K562 (cell line): ENCODE data around the gene TCF3. TPM values are rescaled to one million over a fixed set of nuclear protein-coding genes. Genes with fewer than 3 reads are reported as not detected.

Experiments
- COPS2 ChIP-seq: fragments of 450-650 bp; conservative IDR thresholded peaks from 2 replicates; pipeline ENCODE4 v1.6.1; 2016; ENCODE audit warnings: mild to moderate bottlenecking, moderate library complexity
- FOXM1 ChIP-seq, 2 experiments: fragments of 450-650 bp in 1 of 2; sonication (generic) in 1 of 2; formaldehyde crosslinking in 1 of 2; IDR thresholded peaks; 2 replicates each; pipeline versions ENCODE4 v1.6.1 to v1.9.0; 2017 to 2022; ENCODE audit warnings: low read depth in 2 of 2, mild to moderate bottlenecking in 2 of 2, missing genetic modification reagents in 1 of 2, moderate library complexity in 1 of 2
- MYC ChIP-seq, 2 experiments: fragments of 250-450 bp in 1 of 2; sonication (Bioruptor Pico) in 1 of 2; IDR thresholded peaks; 2 replicates each; pipeline versions ENCODE4 v1.5.1 to v1.6.1; 2012 to 2021; ENCODE audit warnings: low read depth in 2 of 2, borderline replicate concordance in 1 of 2, improper control_type of control experiment in 1 of 2, low read length in 1 of 2, mild to moderate bottlenecking in 1 of 2, moderate library complexity in 1 of 2
- NR2F6 ChIP-seq: fragments of 450-650 bp; formaldehyde crosslinking; IDR thresholded peaks from 2 replicates; pipeline ENCODE4 v1.4.0; 2020; ENCODE audit warnings: mild to moderate bottlenecking
- POLR2AphosphoS2 ChIP-seq: IDR thresholded peaks from 2 replicates; pipeline ENCODE4 v1.6.1; 2012; ENCODE audit warnings: low read length, improper control_type of control experiment
- ZBTB1 ChIP-seq: sonication (generic); formaldehyde crosslinking; IDR thresholded peaks from 2 replicates; pipeline ENCODE4 v1.8.1; 2023; ENCODE audit warnings: missing genetic modification reagents, low read depth, mild to moderate bottlenecking, borderline replicate concordance
- polyA plus RNA-seq, 8 experiments: library from polyadenylated mRNA; depleted of rRNA in 4 of 8; stranded (reverse) in 5 of 8; unstranded in 3 of 8; fragments of >200 nt; fragmentation: Nextera tagmentation in 2 of 8; fragmentation: Illumina TruSeq in 1 of 8; extraction: Ambion mirVana in 2 of 8; extraction: Trizol in 1 of 8; gene quantifications; 2 replicates each; pipeline versions ENCODE4 v1.2.1 to v1.2.3, GENCODE V29; 2011 to 2014; ENCODE audit warnings: inconsistent platforms in 1 of 8, missing spikeins in 1 of 8
- total RNA-seq, 7 experiments: library from RNA; depleted of rRNA in 6 of 7; stranded (reverse); fragments of >200 nt in 6 of 7; fragmentation: Illumina TruSeq in 2 of 7; extraction: Trizol in 2 of 7; gene quantifications; 2 replicates each; pipeline versions ENCODE4 v1.2.1 to v1.2.3, GENCODE V29; 2011 to 2021; ENCODE audit warnings: low replicate concordance in 1 of 7
- TF ChIP-seq, protein P1 (sequence below), 2 experiments: fragments of 450-650 bp; formaldehyde crosslinking in 1 of 2; IDR thresholded peaks; 2 replicates each; pipeline versions ENCODE4 v1.4.0 to v1.6.1; 2014 to 2020; ENCODE audit warnings: mild to moderate bottlenecking in 2 of 2, borderline replicate concordance in 1 of 2, low read depth in 1 of 2
- TF ChIP-seq, protein P2 (sequence below): fragments of 250-450 bp; sonication (Bioruptor Pico); IDR thresholded peaks from 2 replicates; pipeline ENCODE4 v1.8.0; 2021; ENCODE audit warnings: moderate library complexity, mild to moderate bottlenecking, inconsistent platforms

The TCF3 gene
- total and polyA plus RNA-seq, 9 of the 15 experiments (the other 6 are each of a cell fraction or from before 2014, with no cell fraction given) = 5.6 to 259 (median 84.0) TPM

DNA sequence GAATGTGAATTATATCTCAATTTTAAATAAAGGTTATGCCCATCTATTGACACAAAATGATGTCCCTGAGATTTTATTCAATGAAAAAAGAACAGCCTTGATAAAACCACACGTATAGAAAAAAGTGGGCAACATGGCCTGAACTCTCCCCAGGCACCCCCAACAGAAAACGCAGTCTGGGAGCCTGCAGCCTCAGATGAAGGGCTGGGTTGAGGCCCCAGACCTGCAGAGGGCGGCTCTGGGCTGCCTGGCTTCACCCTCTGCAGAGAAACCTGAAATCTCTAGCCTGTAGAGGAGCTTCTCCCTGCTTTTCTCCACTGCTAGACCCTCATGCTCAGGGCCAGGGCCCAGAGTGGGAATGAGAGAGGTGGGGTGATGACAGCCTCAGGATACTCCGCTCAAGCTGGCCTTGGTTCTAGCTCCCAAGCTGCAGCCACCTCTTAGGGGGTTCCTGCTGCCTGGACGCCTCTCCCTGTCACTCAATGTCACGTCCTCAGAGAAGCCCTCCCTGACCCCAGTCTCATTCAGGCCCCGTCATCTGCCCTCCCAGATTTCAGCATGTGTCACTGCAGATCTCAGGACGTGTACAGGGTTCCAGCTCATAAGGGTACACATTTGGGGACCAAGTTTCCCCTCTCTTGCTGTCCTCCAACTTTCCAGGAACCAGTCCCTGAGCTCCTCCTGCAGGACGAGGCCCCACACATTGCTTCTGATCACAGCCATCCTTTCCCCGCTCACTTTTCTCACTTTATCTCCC lies 61.6 kb downstream of the TCF3 start (continued):
- TF ChIP-seq, protein P1, sequence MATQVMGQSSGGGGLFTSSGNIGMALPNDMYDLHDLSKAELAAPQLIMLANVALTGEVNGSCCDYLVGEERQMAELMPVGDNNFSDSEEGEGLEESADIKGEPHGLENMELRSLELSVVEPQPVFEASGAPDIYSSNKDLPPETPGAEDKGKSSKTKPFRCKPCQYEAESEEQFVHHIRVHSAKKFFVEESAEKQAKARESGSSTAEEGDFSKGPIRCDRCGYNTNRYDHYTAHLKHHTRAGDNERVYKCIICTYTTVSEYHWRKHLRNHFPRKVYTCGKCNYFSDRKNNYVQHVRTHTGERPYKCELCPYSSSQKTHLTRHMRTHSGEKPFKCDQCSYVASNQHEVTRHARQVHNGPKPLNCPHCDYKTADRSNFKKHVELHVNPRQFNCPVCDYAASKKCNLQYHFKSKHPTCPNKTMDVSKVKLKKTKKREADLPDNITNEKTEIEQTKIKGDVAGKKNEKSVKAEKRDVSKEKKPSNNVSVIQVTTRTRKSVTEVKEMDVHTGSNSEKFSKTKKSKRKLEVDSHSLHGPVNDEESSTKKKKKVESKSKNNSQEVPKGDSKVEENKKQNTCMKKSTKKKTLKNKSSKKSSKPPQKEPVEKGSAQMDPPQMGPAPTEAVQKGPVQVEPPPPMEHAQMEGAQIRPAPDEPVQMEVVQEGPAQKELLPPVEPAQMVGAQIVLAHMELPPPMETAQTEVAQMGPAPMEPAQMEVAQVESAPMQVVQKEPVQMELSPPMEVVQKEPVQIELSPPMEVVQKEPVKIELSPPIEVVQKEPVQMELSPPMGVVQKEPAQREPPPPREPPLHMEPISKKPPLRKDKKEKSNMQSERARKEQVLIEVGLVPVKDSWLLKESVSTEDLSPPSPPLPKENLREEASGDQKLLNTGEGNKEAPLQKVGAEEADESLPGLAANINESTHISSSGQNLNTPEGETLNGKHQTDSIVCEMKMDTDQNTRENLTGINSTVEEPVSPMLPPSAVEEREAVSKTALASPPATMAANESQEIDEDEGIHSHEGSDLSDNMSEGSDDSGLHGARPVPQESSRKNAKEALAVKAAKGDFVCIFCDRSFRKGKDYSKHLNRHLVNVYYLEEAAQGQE (IDR thresholded peaks at IDR 0.05; ENCODE audit: borderline replicate concordance) = peak; percentile 49
- TF ChIP-seq, protein P1 (CRISPR knock-in tag; IDR thresholded peaks at IDR 0.05; ENCODE audit: low read depth) = no peak
- TF ChIP-seq POLR2AphosphoS2 (no peak), ZBTB1 (CRISPR knock-in tag) (0 out of 2 replicates have a peak, but pooled peaks have one; percentile 17), FOXM1 (IDR thresholded peaks at IDR 0.05; ENCODE audit: low read depth) (no peak), FOXM1 (CRISPR knock-in tag; IDR thresholded peaks at IDR 0.05; ENCODE audit: low read depth) (0 out of 2 replicates have a peak, but pooled peaks have one; percentile 60), COPS2 (no peak), MYC (IDR thresholded peaks at IDR 0.05; ENCODE audit: low read depth, low read length) (0 out of 2 replicates have a peak, but pooled peaks have one; percentile 15), MYC (CRISPR knock-in tag; IDR thresholded peaks at IDR 0.05; ENCODE audit: borderline replicate concordance, low read depth) (no peak), NR2F6 (CRISPR knock-in tag) (no peak)
- TF ChIP-seq, protein P2, sequence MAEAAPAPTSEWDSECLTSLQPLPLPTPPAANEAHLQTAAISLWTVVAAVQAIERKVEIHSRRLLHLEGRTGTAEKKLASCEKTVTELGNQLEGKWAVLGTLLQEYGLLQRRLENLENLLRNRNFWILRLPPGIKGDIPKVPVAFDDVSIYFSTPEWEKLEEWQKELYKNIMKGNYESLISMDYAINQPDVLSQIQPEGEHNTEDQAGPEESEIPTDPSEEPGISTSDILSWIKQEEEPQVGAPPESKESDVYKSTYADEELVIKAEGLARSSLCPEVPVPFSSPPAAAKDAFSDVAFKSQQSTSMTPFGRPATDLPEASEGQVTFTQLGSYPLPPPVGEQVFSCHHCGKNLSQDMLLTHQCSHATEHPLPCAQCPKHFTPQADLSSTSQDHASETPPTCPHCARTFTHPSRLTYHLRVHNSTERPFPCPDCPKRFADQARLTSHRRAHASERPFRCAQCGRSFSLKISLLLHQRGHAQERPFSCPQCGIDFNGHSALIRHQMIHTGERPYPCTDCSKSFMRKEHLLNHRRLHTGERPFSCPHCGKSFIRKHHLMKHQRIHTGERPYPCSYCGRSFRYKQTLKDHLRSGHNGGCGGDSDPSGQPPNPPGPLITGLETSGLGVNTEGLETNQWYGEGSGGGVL = no peak
